GM23248 (cell line): ENCODE measurements around the gene RAMP3.

Experiments
- EZH2 ChIP-seq: fragments of 200-600 bp; sonication (generic); IDR thresholded peaks from 2 replicates; pipeline ENCODE4 v1.6.1; 2018; ENCODE audit warnings: antibody characterized with exemption, mild to moderate bottlenecking; ENCODE audit not compliant: insufficient read depth, poor library complexity, severe bottlenecking
- EZH2phosphoT487 ChIP-seq: fragments of 200-600 bp; sonication (generic); IDR thresholded peaks from 2 replicates; pipeline ENCODE4 v1.6.1; 2018; ENCODE audit warnings: antibody characterized with exemption, moderate library complexity, mild to moderate bottlenecking, low read depth; ENCODE audit not compliant: insufficient read depth

- TF ChIP-seq EZH2 (no peak), EZH2phosphoT487 (no peak)
These were observed 35.0 kb downstream of the RAMP3 start for GRCh38 chr7:45192621-45193041.
